GM13977 (cell line): ENCODE results near the gene TTI1.

Source experiments
- DNase-seq: peaks from one replicate; pipeline ENCODE4 v3.0.0; 2012; ENCODE audit warnings: low spot score
- CTCF ChIP-seq: IDR thresholded peaks from 2 replicates; pipeline ENCODE4 v1.5.1; 2012; ENCODE audit warnings: mild to moderate bottlenecking, control low read depth; ENCODE audit not compliant: insufficient read depth; ENCODE audit errors: extremely low read depth, missing control alignments
- in situ Hi-C: fragments of 300-500 bp; cut with MboI; formaldehyde crosslinking; loops from one replicate; pipeline ENCODE4 v1.12.0; 2022; ENCODE audit warnings: low sequenced_read_pairs, low pct_unique_long_range_greater_than_20kb, mixed read lengths, inconsistent platforms; ENCODE audit not compliant: unreplicated experiment

Gene TTI1

GRCh38 chr20:37938181-37938750 is 95.0 kb downstream of the TTI1 start:
- no peak for DNase-seq
- in situ Hi-C loops, result no loop called here
- no peak for TF ChIP-seq CTCF

GRCh38 chr20:37937686-37938085 is 95.6 kb downstream of the TTI1 start:
- no peak for TF ChIP-seq CTCF
- DNase-seq, result no peak
- in situ Hi-C loops, result no loop called here

- no peak for TF ChIP-seq CTCF
- in situ Hi-C loops, result no loop called here
- DNase-seq, result no peak
These were observed 96.8 kb downstream of the TTI1 start for GRCh38 chr20:37936451-37936850.

GRCh38 chr20:37936041-37936440 is 97.2 kb downstream of the TTI1 start:
- in situ Hi-C loops, result no loop called here
- TF ChIP-seq CTCF, result no peak
- DNase-seq, result no peak

GRCh38 chr20:37935435-37935834 is 97.8 kb downstream of the TTI1 start:
- DNase-seq, result no peak
- TF ChIP-seq CTCF, result no peak
- in situ Hi-C loops, result no loop called here

GRCh38 chr20:37934634-37935375 is 98.5 kb downstream of the TTI1 start:
- no peak for DNase-seq
- in situ Hi-C loops, result no loop called here
- no peak for TF ChIP-seq CTCF
